HEK293 (cell line): ENCODE results near the gene CPEB2.
A peak's percentile ranks its signal among the peaks of the same experiment; 100 is the strongest.

ENCODE experiments used
- CTCF ChIA-PET: fragments of 350-600 bp; formaldehyde crosslinking; extraction: SDS; loops from one replicate; lab custom pipeline; 2021; ENCODE audit warnings: antibody characterized with exemption; lab: Yijun Ruan, JAX
- POLR2A ChIA-PET: fragments of 300-600 bp; formaldehyde crosslinking; extraction: SDS; loops from one replicate; lab custom pipeline; 2020; ENCODE audit warnings: antibody characterized with exemption, inconsistent platforms; lab: Yijun Ruan, JAX
- H3K27ac ChIP-seq: fragments of 200-500 bp; sonication (Bioruptor generic); 2 replicates; pipeline ENCODE4 v1.5.1; 2014; ENCODE audit warnings: low read depth, low read length, control low read depth, inconsistent platforms; ENCODE audit errors: extremely low read depth
- H3K36me3 ChIP-seq, 2 experiments: fragments of 200-500 bp in 1 of 2; sonication (Bioruptor generic) in 1 of 2; 1 replicate in 1 of 2; 2 replicates in 1 of 2; pipeline ENCODE4 v1.5.1; 2014 to 2017; ENCODE audit warnings: inconsistent platforms in 2 of 2, low read length in 2 of 2; ENCODE audit not compliant: control insufficient read depth in 2 of 2, insufficient read depth in 1 of 2
- H3K4me1 ChIP-seq: fragments of 200-500 bp; sonication (Bioruptor generic); 2 replicates; pipeline ENCODE4 v1.5.1; 2014; ENCODE audit warnings: mild to moderate bottlenecking, low read length, inconsistent platforms; ENCODE audit not compliant: control insufficient read depth, insufficient read depth
- H3K4me3 ChIP-seq: 2 replicates; pipeline ENCODE4 v1.5.1; 2011; ENCODE audit warnings: low read depth, mild to moderate bottlenecking, control low read depth, low read length, moderate library complexity
- H3K9me3 ChIP-seq: fragments of 200-500 bp; sonication (Bioruptor generic); 2 replicates; pipeline ENCODE4 v1.5.1; 2014; ENCODE audit warnings: low read depth, low read length, inconsistent platforms; ENCODE audit not compliant: control insufficient read depth, insufficient read depth
- GLIS1 ChIP-seq: fragments of 450-650 bp; formaldehyde crosslinking; IDR thresholded peaks from 2 replicates; pipeline ENCODE4 v1.5.1; 2016; ENCODE audit warnings: missing biosample characterization, missing genetic modification characterization
- HOXC10 ChIP-seq: sonication (generic); formaldehyde crosslinking; IDR thresholded peaks from 2 replicates; pipeline ENCODE4 v1.8.1; 2023; ENCODE audit warnings: mild to moderate bottlenecking, missing genetic modification reagents
- INSM2 ChIP-seq: fragments of 450-650 bp; formaldehyde crosslinking; IDR thresholded peaks from 2 replicates; pipeline ENCODE4 v1.5.1; 2016; ENCODE audit warnings: missing biosample characterization, missing genetic modification characterization
- MEIS1 ChIP-seq: sonication (generic); formaldehyde crosslinking; IDR thresholded peaks from 2 replicates; pipeline ENCODE4 v1.8.1; 2022; ENCODE audit warnings: missing genetic modification reagents, mild to moderate bottlenecking, borderline replicate concordance
- PRDM1 ChIP-seq: fragments of 450-650 bp; formaldehyde crosslinking; IDR thresholded peaks from 2 replicates; pipeline ENCODE4; 2016; ENCODE audit warnings: missing biosample characterization, missing genetic modification characterization
- WT1 ChIP-seq: fragments of 450-650 bp; formaldehyde crosslinking; IDR thresholded peaks from 2 replicates; pipeline ENCODE4 v1.5.1; 2016; ENCODE audit warnings: missing biosample characterization, missing genetic modification characterization
- ZBTB8A ChIP-seq: fragments of 450-650 bp; formaldehyde crosslinking; IDR thresholded peaks from 2 replicates; pipeline ENCODE4 v1.5.1; 2016; ENCODE audit warnings: missing biosample characterization, missing genetic modification characterization
- ZNF169 ChIP-seq: fragments of 450-650 bp; formaldehyde crosslinking; IDR thresholded peaks from 2 replicates; pipeline ENCODE4 v1.5.1; 2016; ENCODE audit warnings: missing biosample characterization, missing genetic modification characterization
- ZNF214 ChIP-seq: fragments of 450-650 bp; formaldehyde crosslinking; IDR thresholded peaks from 2 replicates; pipeline ENCODE4 v1.5.1; 2017; ENCODE audit warnings: missing biosample characterization, mild to moderate bottlenecking, missing genetic modification characterization, borderline replicate concordance
- ZNF248 ChIP-seq: fragments of 450-650 bp; formaldehyde crosslinking; IDR thresholded peaks from 2 replicates; pipeline ENCODE4 v1.5.1; 2017; ENCODE audit warnings: missing biosample characterization, missing genetic modification characterization
- ZNF266 ChIP-seq: fragments of 450-650 bp; formaldehyde crosslinking; IDR thresholded peaks from 2 replicates; pipeline ENCODE4 v1.5.1; 2016; ENCODE audit warnings: missing biosample characterization, missing genetic modification characterization, low read depth
- ZNF341 ChIP-seq: fragments of 450-650 bp; formaldehyde crosslinking; IDR thresholded peaks from 2 replicates; pipeline ENCODE4; 2016; ENCODE audit warnings: low read depth, missing biosample characterization, missing genetic modification characterization
- ZNF398 ChIP-seq: fragments of 450-650 bp; formaldehyde crosslinking; IDR thresholded peaks from 2 replicates; pipeline ENCODE4 v1.5.1; 2017; ENCODE audit warnings: missing biosample characterization, missing genetic modification characterization
- ZNF416 ChIP-seq: fragments of 450-650 bp; formaldehyde crosslinking; IDR thresholded peaks from 2 replicates; pipeline ENCODE4 v1.5.1; 2016; ENCODE audit warnings: missing biosample characterization, missing genetic modification characterization
- ZNF426 ChIP-seq: fragments of 450-650 bp; formaldehyde crosslinking; IDR thresholded peaks from 2 replicates; pipeline ENCODE4 v1.5.1; 2017; ENCODE audit warnings: missing biosample characterization, missing genetic modification characterization, mild to moderate bottlenecking, inconsistent platforms, moderate library complexity
- ZNF48 ChIP-seq: fragments of 450-650 bp; formaldehyde crosslinking; IDR thresholded peaks from 2 replicates; pipeline ENCODE4 v1.5.1; 2016; ENCODE audit warnings: missing biosample characterization, missing genetic modification characterization
- ZNF561 ChIP-seq: fragments of 450-650 bp; IDR thresholded peaks from 2 replicates; pipeline ENCODE4 v1.5.1; 2018; ENCODE audit warnings: missing biosample characterization, missing genetic modification characterization, borderline replicate concordance
- ZNF623 ChIP-seq: fragments of 450-650 bp; formaldehyde crosslinking; IDR thresholded peaks from 2 replicates; pipeline ENCODE4 v1.5.1; 2016; ENCODE audit warnings: missing biosample characterization, missing genetic modification characterization
- ZNF626 ChIP-seq: fragments of 450-650 bp; sonication (Bioruptor Pico); formaldehyde crosslinking; IDR thresholded peaks from 2 replicates; pipeline ENCODE4 v1.5.1; 2018; ENCODE audit warnings: missing biosample characterization, missing genetic modification characterization, inconsistent platforms
- ZNF654 ChIP-seq: fragments of 450-650 bp; formaldehyde crosslinking; IDR thresholded peaks from 2 replicates; pipeline ENCODE4 v1.5.1; 2016; ENCODE audit warnings: low read depth, missing biosample characterization, missing genetic modification characterization
- ZNF677 ChIP-seq: fragments of 450-650 bp; IDR thresholded peaks from 2 replicates; pipeline ENCODE4 v1.5.0; 2018; ENCODE audit warnings: missing biosample characterization, mild to moderate bottlenecking, missing genetic modification characterization, moderate library complexity
- TF ChIP-seq, protein P1 (sequence below): fragments of 450-650 bp; formaldehyde crosslinking; IDR thresholded peaks from 2 replicates; pipeline ENCODE4 v1.5.1; 2016; ENCODE audit warnings: missing biosample characterization, missing genetic modification characterization
- TF ChIP-seq, protein P2 (sequence below): fragments of 450-650 bp; formaldehyde crosslinking; optimal IDR thresholded peaks from 2 replicates; pipeline ENCODE3; 2016; ENCODE audit warnings: missing biosample characterization, mild to moderate bottlenecking, missing genetic modification characterization

Gene CPEB2

GRCh38 chr4:15037923-15038541, 35.8 kb downstream of the CPEB2 start:
- peaks cover 0 to 13% of the 10 kb centered on the region in 2 experiments; a peak in 1 of 3 replicates for H3K36me3 ChIP-seq
- no peak overlapping the region for H3K4me3 ChIP-seq
- no peak overlapping the region for H3K27ac ChIP-seq
- ChIA-PET POLR2A (interaction anchor here (0.7 kb wide), 1 partner anchor 84 kb away, joined by 3 read pairs; no protein-coding TSS in a partner anchor), CTCF (interaction anchor here (0.9 kb wide), 1 partner anchor 85 kb away, joined by 4 read pairs; no protein-coding TSS in a partner anchor)
- H3K4me1 ChIP-seq: no peaks in the 10 kb centered on the region
- H3K9me3 ChIP-seq: no peaks in the 10 kb centered on the region
- no peak for TF ChIP-seq ZNF266
- no peak for TF ChIP-seq ZNF626 (tag by site-specific recombination)
- TF ChIP-seq, protein P1, sequence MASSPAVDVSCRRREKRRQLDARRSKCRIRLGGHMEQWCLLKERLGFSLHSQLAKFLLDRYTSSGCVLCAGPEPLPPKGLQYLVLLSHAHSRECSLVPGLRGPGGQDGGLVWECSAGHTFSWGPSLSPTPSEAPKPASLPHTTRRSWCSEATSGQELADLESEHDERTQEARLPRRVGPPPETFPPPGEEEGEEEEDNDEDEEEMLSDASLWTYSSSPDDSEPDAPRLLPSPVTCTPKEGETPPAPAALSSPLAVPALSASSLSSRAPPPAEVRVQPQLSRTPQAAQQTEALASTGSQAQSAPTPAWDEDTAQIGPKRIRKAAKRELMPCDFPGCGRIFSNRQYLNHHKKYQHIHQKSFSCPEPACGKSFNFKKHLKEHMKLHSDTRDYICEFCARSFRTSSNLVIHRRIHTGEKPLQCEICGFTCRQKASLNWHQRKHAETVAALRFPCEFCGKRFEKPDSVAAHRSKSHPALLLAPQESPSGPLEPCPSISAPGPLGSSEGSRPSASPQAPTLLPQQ (tag by site-specific recombination): no peak
- no peak for TF ChIP-seq ZBTB8A (tag by site-specific recombination)
- no peak for TF ChIP-seq ZNF398 (tag by site-specific recombination)
- no peak for TF ChIP-seq ZNF623 (tag by site-specific recombination)

GRCh38 chr4:15040916-15041463, 38.7 kb downstream of the CPEB2 start:
- Histone ChIP-seq H3K4me1 (no peaks in the 10 kb centered on the region), H3K27ac (no peak overlapping the region), H3K36me3 (no peaks in the 10 kb centered on the region), H3K4me3 (no peak overlapping the region), H3K9me3 (no peaks in the 10 kb centered on the region)
- no peak for TF ChIP-seq ZNF416 (tag by site-specific recombination)
- no peak for TF ChIP-seq HOXC10 (CRISPR knock-in tag)
- no peak for TF ChIP-seq ZNF48 (tag by site-specific recombination)
- TF ChIP-seq PRDM1 (tag by site-specific recombination): 0 out of 2 replicates have a peak, but pooled peaks have one; percentile 14
- TF ChIP-seq ZNF341: no peak
- TF ChIP-seq GLIS1 (tag by site-specific recombination): no peak
- CTCF ChIA-PET: interaction anchor here (0.6 kb wide), 1 partner anchor 86 kb away, joined by 3 read pairs; no protein-coding TSS in a partner anchor
- POLR2A ChIA-PET: no interaction called here

- H3K4me1 ChIP-seq: no peaks in the 10 kb centered on the region
- ChIA-PET POLR2A (no interaction called here), CTCF (no interaction called here)
- no peak overlapping the region for H3K4me3 ChIP-seq
- H3K36me3 ChIP-seq: no peaks in the 10 kb centered on the region
- no peak overlapping the region for H3K27ac ChIP-seq
- H3K9me3 ChIP-seq: no peaks in the 10 kb centered on the region
- TF ChIP-seq, protein P2, sequence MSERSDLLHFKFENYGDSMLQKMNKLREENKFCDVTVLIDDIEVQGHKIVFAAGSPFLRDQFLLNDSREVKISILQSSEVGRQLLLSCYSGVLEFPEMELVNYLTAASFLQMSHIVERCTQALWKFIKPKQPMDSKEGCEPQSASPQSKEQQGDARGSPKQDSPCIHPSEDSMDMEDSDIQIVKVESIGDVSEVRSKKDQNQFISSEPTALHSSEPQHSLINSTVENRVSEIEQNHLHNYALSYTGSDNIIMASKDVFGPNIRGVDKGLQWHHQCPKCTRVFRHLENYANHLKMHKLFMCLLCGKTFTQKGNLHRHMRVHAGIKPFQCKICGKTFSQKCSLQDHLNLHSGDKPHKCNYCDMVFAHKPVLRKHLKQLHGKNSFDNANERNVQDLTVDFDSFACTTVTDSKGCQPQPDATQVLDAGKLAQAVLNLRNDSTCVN (tag by site-specific recombination): no peak
- no peak for TF ChIP-seq ZNF214 (tag by site-specific recombination)
- TF ChIP-seq ZNF654 (tag by site-specific recombination): no peak
- no peak for TF ChIP-seq MEIS1 (CRISPR knock-in tag)
- TF ChIP-seq ZNF248 (tag by site-specific recombination): no peak
- no peak for TF ChIP-seq ZNF561 (tag by site-specific recombination)
- no peak for TF ChIP-seq WT1 (tag by site-specific recombination)
- no peak for TF ChIP-seq ZNF677 (tag by site-specific recombination)
- no peak for TF ChIP-seq ZNF426 (tag by site-specific recombination)
- no peak for TF ChIP-seq INSM2 (tag by site-specific recombination)
- no peak for TF ChIP-seq ZNF341
- TF ChIP-seq ZNF169: no peak
Measured at GRCh38 chr4:15042529-15043167, 40.4 kb downstream of the CPEB2 start.
